Stomach smooth muscle (tissue), 2 donors: ENCODE results near the gene DCP1B.

Source experiments
- H3K27ac ChIP-seq: one replicate; pipeline ENCODE4 v1.7.0; 2013; ENCODE audit warnings: mild to moderate bottlenecking, low read length, inconsistent platforms
- H3K27me3 ChIP-seq, 2 donors: one replicate each; pipeline ENCODE4 v1.7.0; 2013; ENCODE audit warnings: low read length in 2 of 2; ENCODE audit not compliant: insufficient read depth in 2 of 2, control insufficient read depth in 1 of 2
- H3K36me3 ChIP-seq, 2 donors: one replicate each; pipeline ENCODE4 v1.7.0; 2013; ENCODE audit warnings: low read length in 2 of 2; ENCODE audit not compliant: control insufficient read depth in 2 of 2, insufficient read depth in 2 of 2
- H3K4me1 ChIP-seq: one replicate; pipeline ENCODE4 v1.7.0; 2013; ENCODE audit warnings: low read length; ENCODE audit not compliant: control insufficient read depth, insufficient read depth
- H3K4me3 ChIP-seq, 2 donors: one replicate each; pipeline ENCODE4 v1.7.0; 2013; ENCODE audit warnings: low read length in 2 of 2
- H3K9ac ChIP-seq, 2 donors: one replicate each; pipeline ENCODE4 v1.7.0; 2013; ENCODE audit warnings: low read length in 2 of 2, mild to moderate bottlenecking in 1 of 2
- H3K9me3 ChIP-seq, 2 donors: one replicate each; pipeline ENCODE4 v1.7.0; 2013; ENCODE audit warnings: low read length in 2 of 2; ENCODE audit not compliant: control insufficient read depth in 2 of 2
- donor health status: healthy.
- donor health status: Pancreatic carcinoma.

DCP1B gene

DNA sequence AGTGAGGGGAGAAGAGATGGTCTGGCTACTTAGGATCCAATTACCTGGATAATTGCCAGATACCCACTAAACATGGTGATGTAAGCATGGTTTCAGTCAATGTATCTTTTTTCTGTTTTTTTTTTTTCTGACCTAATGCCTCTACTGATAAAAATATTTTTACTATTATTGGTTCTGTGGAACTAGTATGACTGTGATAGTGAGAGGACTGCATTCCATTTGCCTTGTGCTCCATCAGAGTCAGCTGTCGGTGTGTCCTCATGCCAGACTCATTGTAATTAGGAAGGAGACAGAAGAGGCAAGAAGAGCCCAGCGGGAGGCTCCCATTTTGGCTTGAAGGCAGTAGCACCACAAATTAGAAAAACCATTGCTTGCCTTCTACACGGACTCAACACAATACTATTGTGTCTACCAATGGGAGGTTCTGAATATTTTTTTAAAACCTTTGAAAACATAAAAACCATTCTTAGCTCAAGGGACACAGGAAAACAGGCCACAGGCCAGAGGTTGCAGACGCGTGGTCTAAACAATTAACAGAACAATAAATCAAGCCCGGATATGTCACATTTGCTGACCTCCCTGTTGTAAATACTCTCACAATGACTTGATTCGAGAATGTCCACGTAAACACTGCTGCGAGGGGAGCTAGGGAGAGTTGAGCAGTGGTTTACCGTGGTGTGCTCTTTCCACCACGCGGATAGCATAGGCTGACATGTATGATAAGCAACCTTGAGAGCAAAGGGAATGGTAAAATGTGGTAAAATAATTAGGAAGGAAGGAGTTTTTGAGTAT is 13.5 kb upstream of the DCP1B start:
- Histone ChIP-seq H3K4me3 (no peak overlapping the region), H3K27ac (no peak overlapping the region), H3K36me3 (no peaks in the 10 kb centered on the region), H3K9ac (no peak overlapping the region), H3K27me3 (no peaks in the 10 kb centered on the region), H3K9me3 (no peaks in the 10 kb centered on the region), H3K4me1 (peaks cover 17% of the 10 kb centered on the region)

DNA sequence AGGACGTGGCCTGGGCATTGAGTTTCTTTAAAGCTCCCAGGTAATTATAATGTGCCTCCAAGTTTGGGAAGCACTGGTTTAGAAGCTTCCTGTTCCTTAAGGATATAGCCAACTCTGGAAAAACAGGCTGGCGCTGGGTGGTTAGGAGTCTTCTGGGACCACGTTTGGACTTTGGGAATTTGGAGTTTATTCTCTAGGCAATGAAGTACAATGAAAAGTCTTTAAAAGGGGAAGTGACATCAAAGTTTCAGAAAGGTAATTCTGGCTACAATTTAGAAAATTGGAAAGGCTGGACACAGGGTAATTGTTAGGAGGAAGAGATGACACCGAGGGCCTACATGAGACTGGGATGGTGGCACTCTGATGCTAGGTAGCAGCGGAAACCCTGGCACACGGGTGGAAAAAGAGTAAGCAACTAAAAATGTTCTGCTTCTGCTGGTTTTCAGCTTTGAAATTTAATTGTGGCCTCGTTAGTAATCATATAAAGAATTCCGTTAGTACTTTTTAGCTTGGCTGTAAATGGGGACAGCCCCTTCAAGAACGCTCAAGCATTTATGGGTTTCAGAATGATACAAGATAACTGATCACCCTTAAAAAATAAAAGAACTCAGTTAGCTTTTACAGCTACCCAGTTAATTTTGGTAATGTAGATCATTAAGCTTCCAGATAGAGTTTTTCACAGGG is 12.7 kb upstream of the DCP1B start:
- Histone ChIP-seq H3K4me1 (peaks cover 17% of the 10 kb centered on the region), H3K27me3 (no peaks in the 10 kb centered on the region), H3K36me3 (no peaks in the 10 kb centered on the region), H3K9me3 (no peaks in the 10 kb centered on the region), H3K4me3 (no peak overlapping the region), H3K9ac (no peak overlapping the region), H3K27ac (no peak overlapping the region)

- peak overlapping the region; percentile 83 for H3K27ac ChIP-seq
Measured at GRCh38 chr12:2014231-2014630, 10.0 kb upstream of the DCP1B start.

GRCh38 chr12:2013527-2014223 is 9.4 kb upstream of the DCP1B start:
- Histone ChIP-seq H3K9me3 (no peaks in the 10 kb centered on the region), H3K36me3 (no peaks in the 10 kb centered on the region), H3K27ac (peak overlapping the region; percentile 83), H3K9ac (peak overlapping the region in 1 of 2 donors; percentile 13), H3K4me1 (peaks cover 17% of the 10 kb centered on the region), H3K4me3 (no peak overlapping the region), H3K27me3 (no peaks in the 10 kb centered on the region)

More at GRCh38 chr12:2014231-2014630, 10.0 kb upstream of the DCP1B start:
- H3K36me3 ChIP-seq, result no peaks in the 10 kb centered on the region
- no peak overlapping the region for H3K4me3 ChIP-seq
- H3K9me3 ChIP-seq, result no peaks in the 10 kb centered on the region
- peaks cover 17% of the 10 kb centered on the region for H3K4me1 ChIP-seq
- no peak overlapping the region for H3K9ac ChIP-seq
- no peaks in the 10 kb centered on the region for H3K27me3 ChIP-seq

DNA sequence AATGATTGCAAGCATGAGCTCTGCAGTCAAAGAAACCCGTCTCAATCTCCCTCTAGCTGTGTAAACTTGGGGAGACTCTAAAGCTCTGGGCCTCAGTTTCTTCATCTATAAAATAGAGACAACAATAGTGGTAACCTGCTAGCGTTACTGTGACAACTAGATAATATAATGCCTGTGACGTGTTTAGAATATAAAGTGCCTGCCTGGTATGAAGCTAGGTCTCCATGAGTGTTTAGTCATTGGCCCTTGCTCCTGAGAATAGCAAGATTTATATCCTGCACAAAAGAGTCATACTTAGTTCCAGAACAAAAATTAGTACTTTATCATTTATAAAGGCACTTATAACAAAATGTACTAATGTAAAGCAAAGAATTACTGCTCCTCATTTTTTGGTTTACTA is 8.8 kb upstream of the DCP1B start:
- peak overlapping the region; percentile 83 for H3K27ac ChIP-seq
- H3K4me1 ChIP-seq, result peaks cover 17% of the 10 kb centered on the region
- no peak overlapping the region for H3K9ac ChIP-seq
- H3K36me3 ChIP-seq, result no peaks in the 10 kb centered on the region
- H3K27me3 ChIP-seq, result no peaks in the 10 kb centered on the region
- H3K9me3 ChIP-seq, result no peaks in the 10 kb centered on the region
- H3K4me3 ChIP-seq, result no peak overlapping the region

- no peaks in the 10 kb centered on the region for H3K27me3 ChIP-seq
- peaks cover 17% of the 10 kb centered on the region for H3K4me1 ChIP-seq
- no peaks in the 10 kb centered on the region for H3K9me3 ChIP-seq
- no peak overlapping the region for H3K9ac ChIP-seq
- H3K27ac ChIP-seq, result peak overlapping the region; percentile 83
- no peak overlapping the region for H3K4me3 ChIP-seq
- H3K36me3 ChIP-seq, result no peaks in the 10 kb centered on the region
Measured at GRCh38 chr12:2011643-2012607, 7.7 kb upstream of the DCP1B start.

GRCh38 chr12:2009623-2010022 is 5.4 kb upstream of the DCP1B start:
- Histone ChIP-seq H3K27ac (peak overlapping the region; percentile 42), H3K4me1 (peaks cover 9% of the 10 kb centered on the region), H3K36me3 (no peaks in the 10 kb centered on the region), H3K4me3 (no peak overlapping the region), H3K9ac (no peak overlapping the region), H3K27me3 (no peaks in the 10 kb centered on the region), H3K9me3 (no peaks in the 10 kb centered on the region)

GRCh38 chr12:2008677-2009076 is 4.4 kb upstream of the DCP1B start:
- H3K27ac ChIP-seq, result peak overlapping the region; percentile 42
- H3K27me3 ChIP-seq, result no peaks in the 10 kb centered on the region
- H3K9me3 ChIP-seq, result no peaks in the 10 kb centered on the region
- H3K4me1 ChIP-seq, result peaks cover 3% of the 10 kb centered on the region
- peak overlapping the region in 1 of 2 donors; percentile 7 for H3K9ac ChIP-seq
- H3K36me3 ChIP-seq, result no peaks in the 10 kb centered on the region
- H3K4me3 ChIP-seq, result no peak overlapping the region

DNA sequence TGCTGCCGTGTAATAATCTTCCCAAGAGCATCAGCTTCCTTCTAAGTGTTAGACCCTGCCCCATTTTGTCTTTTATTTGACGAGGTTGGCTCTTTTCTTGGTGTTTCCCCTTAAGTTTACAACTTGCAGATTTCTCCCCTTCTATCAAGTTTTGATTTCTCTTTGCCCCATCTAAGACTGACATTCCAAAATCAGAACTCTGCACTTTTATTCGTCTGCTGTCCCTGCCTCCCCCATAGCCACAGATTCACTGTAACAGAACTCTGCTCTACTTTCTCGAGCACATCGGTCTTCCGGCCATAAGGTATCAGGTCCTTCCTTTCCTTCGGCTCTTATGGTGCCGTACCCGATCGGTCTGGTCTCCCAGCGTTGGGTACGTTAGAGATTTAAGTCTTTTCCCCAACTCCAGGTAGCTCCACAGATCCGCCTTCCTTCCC is 563 bp downstream of the DCP1B start:
- Histone ChIP-seq H3K4me3 (peak overlapping the region; percentile 91 to 96), H3K36me3 (no peaks in the 10 kb centered on the region), H3K27me3 (no peaks in the 10 kb centered on the region), H3K9ac (peak overlapping the region; percentile 98 to 99), H3K4me1 (peaks cover 4% of the 10 kb centered on the region), H3K9me3 (no peaks in the 10 kb centered on the region), H3K27ac (peak overlapping the region; percentile 95)
